ENCODE measurements around the gene SEC14L3.
"Not testable (repeated sequence)": the region's sequence is repeated elsewhere in the genome, so short reads cannot be mapped to it uniquely, and the experiment has no call there.

SEC14L3 gene

DNA sequence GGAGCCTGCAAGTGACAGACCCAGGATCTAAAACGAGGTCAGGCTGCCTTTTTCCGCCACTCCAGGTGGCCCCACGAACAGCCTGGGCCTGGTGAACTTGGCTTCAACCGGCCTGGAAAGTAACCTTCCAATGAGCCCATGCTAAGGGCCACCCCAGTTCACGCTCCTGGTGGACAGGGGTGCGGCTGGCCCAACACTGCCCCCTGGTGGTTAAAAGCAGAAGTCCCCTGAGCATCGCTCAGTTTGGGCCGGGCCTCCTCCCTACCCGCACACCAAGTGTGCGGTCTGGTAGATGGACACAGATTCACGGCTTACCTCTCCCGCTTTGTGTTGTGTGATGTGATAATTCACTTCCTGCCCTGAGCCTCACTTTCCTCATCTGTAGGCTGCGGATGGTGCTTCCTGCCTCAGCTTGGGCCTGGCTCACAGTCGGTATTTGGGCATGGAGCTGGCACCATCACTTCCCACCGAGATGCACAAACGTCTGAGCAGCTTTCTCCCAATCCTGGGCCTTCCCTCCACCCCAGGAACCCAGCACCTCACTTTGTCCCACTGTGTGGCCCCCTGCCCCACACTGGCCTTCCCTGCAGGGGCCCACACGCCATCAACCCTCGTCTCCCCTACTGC, 13.7 kb upstream of the SEC14L3 start:
- peak; percentile 60 for DNase-seq

DNA sequence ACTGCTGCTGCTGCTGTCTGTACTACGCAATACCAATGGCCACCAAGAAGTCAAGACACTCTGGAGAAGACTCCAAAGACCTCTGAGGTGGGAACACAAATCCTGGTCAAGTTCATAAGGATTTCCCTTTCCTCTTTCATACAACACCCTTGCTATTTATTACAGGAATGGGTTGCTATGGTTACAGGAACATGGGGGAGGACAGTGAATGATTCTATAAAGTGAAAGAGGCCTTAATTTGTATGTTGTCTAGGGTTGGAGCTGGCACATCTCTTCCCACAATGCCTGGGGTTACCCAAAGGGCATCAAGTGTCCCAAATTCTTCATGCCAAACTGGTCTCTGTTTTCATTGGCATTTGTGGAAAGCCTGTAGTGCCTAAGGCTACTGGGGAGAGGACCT, 11.4 kb upstream of the SEC14L3 start:
- DNase-seq: no peak

DNA sequence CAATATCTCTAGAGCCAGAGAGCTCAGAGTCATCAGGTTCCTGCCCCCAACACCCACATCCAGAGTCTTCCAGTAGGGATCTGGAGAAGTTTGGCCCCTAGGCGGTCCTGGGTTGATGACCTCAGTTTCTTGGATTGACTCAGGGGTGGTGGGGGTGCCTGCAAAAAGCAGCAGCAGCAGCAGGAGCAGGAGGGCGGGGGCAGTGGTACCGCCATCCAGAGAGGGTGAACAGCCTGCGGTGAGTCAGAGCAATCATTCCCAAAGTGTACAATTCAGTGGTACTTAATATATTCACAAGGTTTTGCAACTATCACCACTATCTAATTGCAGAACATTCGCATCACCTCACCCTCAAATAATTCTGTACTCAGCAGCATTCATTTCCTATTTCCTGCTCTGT, 9.9 kb upstream of the SEC14L3 start:
- no peak for DNase-seq

DNA sequence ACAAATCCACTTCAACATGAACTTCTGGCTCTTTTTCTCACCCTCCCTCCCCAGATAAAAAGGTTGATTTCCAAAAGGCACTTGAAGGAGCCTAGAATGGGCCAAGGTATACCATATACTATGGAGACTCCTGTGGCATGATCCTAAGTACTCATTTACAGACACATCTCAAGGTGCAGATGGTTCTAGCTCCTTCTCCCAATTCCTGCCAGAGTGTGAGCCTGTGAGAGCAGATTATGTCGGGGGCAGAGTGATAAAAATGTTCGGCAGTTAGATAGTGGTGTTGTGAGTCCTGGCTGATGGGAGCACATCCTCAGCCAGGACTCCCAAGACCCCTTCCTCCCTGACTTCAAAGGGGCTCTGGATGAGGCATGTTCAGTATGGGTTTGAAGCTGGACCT, 8.2 kb upstream of the SEC14L3 start:
- DNase-seq: no peak

DNA sequence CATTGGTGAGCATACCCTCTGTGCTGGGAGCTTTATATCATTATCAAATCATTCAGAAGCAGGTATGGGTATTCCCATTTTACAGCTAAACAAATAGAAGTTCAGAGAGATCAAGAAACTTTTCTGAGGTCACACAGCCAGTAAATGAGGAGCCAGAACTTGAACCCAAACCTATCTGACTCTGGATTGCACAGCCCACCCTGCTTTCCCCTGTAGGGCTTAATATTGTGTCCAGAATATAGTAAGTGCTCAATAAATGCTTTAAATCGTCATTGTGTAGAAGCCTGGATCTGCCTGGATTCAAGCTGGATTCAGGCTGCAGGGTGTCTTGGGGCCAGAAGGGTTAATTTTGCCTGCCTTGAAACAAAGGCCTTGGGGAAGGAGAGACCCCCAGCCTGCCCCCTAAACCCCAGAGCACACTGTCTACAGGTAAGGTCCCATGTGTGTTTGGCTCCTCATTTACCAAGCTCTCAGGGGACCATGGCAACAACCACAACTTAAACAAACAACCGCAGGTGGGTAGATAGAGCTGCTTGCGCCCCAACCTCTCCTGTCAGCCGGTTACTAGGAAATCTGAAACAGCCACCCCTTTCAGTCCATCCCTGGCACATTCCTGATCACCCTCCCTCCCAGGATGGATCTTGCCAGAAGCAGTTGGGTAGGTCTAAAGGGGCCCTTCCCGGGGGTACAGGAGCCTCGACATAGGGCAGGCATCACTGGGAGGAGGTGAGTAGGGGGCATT, 3.0 kb upstream of the SEC14L3 start:
- DNase-seq: no peak

DNA sequence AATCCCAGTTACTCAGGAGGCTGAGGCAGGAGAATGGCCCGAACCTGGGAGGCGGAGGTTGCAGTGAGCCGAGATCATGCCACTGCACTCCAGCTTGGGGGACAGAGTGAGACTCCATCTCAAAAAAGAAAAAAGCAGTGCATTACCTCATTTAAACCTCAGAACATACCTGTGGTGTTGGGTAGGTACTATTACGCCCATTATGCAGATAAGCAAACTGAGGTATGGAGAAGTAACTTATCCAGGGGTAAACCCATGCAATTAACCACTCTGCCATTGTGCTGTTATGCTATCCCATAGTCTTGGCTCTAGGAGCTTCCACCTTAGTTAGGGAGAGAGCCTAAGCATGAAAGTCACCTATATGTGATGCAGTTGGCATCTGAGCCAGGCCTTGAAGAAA, 2.3 kb upstream of the SEC14L3 start:
- DNase-seq: no peak

DNA sequence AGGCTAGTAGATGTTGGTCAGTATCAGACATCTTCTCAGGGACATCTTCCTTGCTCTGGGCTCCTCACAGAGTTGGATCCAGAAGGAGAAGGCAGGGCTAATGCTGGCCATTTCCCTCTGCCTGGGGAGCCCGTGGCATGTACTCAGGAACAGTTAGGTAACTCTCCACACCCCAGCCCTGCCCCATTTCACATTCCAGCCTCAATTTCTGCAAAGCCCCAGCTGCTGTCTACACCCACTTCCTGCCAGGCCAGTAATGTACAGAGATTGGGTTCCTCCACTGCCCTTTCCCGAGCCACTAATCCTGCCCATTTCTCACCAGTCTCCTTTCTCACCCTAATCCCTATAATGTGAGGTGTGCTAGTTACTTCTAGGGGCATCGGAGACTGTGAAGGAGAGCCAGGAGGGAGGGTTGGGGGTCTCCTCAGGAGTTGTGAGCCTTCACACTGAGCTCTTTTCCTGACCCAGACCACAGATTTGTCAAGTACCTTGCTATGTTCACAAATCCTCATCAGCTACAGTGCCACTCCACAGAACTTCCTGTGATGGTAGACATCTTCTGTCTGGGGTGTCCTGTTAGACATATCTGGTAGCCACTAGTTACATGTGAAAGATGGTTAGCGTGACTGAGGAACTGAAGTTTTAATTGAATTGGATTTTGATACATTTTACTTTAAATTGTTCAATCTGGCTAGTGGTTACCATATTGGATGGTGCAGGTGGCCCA, 1.3 kb upstream of the SEC14L3 start:
- no peak for DNase-seq

DNA sequence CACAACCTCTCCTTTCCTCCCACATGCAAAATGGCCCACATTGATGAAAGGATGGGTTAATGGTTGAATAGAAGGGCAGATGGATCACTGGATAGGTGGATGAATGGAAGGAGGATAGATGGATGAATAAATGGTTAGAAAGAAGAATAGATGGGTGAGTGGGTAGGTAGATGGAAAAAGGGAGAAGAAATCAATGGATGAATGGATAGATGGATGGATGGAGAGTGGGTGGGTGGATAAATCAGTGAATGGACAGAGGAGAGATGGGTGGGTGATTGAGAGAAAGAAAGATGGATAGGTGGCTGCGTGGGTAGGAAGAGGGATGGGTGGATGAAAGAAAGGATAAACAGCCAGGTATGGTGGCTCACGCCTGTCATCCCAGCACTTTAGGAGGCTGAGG, 1.2 kb downstream of the SEC14L3 start:
- no peak for DNase-seq

DNA sequence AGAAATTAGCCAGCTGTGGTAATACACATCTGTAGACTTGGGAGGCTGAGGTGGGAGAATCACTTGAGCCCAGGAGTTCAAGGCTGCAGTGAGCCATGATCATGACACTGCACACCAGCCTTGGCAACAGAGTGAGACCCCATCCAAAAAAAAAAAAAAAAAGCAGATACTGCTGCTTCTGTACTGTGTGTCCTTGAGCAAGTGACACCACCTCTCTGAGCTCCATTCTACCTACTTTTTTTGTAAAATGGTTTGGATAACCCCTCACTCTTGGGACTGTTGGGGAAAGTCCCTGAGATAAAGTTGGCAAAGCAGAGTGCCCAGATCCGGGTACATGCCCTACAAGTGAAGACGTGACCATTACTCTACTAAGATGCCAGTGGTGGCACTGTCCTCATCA, 2.7 kb downstream of the SEC14L3 start:
- DNase-seq: no peak

DNA sequence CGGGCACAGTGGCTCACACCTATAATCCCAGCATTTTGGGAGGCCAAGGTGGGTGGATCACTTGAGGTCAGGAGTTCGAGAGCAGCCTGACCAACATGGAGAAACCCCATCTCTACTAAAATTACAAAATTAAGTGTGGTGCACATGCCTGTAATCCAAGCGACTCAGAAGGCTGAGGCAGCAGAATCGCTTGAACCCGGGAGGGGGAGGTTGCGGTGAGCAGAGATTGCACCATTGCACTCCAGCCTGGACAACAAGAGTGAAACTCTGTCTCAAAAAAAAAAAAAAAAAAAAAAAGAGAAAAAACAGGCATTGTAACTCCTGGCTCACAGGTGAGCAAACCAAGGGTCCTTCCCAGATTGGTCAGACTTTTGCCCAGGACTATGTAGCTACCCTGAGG, 11.3 kb downstream of the SEC14L3 start:
- DNase-seq: not testable (repeated sequence)

DNA sequence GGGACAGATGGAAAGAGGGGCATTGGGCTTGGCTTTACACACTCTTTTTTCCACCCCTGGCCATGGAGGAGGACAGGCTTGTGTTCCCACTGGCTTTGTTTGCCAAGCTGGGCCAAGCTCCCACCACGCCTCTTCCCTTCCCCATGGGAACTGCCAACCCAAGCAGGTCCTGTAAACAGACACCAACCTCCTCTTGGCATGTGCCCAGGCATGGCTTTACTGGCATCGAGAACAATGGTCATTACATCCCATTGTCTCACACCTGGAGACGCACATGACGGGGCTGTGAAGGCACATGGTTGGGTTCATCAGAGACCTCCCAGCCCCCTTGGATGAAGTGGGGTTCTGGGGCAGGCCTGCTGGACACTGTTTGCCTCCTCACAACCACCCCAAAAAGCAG, 11.7 kb downstream of the SEC14L3 start:
- no peak for DNase-seq

DNA sequence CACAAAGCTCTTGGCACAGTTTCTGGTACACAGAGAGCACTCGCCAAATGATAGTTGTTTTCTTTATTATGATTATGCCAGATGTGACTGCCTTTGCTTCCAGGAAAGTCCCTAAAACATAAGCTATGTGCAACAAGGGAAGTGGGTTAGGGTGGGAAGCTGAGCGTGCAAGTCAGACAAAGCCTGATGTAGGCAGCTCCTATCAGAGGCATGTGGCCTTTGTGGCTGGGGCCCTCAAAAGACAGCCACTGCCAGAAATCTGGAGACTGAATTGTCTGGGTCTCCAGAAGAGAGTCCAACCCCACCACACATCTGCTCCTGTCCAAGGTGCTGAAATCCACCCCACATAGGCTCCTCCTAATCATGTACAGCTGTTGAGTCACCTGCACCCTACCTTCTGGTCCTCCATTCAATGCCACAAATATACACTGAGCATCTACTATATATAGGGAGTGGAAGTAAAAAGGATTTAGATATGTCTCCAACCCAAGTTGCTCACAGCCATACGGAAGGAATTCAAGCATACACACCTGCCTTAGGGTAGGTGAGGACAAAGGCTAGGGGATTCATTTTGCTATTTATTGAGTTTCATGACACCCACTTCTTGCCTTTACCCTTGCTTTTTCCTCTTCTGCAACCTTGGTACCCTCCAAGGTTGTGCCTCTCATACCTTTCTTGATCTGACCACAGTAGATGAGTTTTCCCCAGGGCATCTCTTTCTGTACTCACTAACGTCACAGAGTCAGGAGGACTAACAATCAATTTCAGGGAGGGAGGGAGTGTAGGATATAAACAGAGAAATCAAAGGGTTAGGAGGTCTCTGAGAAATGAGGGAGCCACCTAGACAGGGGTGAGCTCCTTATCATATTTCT, 12.4 kb downstream of the SEC14L3 start:
- DNase-seq: peak; percentile 72

DNA sequence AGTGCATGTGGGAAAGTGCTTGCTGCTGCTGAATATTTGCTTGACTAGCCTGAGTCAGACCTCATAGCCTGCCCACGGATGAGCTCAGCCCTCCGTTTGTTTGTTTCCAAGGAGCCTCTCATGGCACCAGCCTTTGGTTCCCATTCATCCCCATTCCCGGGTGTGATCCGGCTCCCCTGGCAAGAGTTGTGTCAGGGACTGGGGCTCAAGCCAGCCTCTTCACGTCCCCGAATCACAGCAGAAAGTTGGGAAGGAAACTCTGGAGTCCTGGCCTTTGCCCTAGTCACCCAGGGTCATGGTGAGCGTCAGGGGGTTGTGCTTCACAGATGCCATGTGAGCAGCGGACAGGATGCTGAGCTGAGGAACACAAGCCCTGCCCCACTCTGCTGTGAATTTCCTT, 13.8 kb downstream of the SEC14L3 start:
- peak; percentile 56 for DNase-seq

DNA sequence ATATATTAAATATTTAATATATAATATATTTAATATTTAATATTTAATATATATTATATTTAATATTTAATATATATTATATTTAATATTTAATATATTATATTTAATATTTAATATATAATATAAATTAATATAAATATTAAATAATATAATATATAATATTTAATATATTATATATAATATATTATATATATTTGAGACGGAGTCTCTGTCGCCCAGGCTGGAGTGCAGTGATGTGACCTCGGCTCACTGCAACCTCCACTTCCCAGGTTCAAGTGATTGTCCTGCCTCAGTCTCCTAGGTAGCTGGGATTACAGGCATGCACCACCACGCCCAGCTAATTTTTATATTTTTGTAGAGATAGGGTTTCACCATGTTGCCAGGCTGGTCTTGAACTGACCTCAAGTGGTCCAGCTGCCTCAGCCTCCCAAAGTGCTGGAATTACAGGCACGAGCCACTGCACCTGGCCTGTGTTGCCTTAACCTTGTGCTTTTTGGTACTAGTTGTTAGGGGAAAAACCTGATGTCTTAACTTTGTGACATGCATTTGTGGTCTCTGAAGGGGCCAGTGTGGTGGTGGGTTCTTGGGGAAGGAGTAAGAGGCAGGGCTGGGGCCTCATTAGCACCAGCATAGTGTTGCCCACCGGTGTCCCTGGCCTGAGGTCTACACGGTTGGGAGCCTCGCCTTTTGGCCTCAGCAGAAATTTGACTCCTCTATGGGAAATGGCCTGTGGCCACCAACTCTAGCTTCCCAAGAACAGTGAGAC, 16.6 kb downstream of the SEC14L3 start:
- DNase-seq: no peak

DNA sequence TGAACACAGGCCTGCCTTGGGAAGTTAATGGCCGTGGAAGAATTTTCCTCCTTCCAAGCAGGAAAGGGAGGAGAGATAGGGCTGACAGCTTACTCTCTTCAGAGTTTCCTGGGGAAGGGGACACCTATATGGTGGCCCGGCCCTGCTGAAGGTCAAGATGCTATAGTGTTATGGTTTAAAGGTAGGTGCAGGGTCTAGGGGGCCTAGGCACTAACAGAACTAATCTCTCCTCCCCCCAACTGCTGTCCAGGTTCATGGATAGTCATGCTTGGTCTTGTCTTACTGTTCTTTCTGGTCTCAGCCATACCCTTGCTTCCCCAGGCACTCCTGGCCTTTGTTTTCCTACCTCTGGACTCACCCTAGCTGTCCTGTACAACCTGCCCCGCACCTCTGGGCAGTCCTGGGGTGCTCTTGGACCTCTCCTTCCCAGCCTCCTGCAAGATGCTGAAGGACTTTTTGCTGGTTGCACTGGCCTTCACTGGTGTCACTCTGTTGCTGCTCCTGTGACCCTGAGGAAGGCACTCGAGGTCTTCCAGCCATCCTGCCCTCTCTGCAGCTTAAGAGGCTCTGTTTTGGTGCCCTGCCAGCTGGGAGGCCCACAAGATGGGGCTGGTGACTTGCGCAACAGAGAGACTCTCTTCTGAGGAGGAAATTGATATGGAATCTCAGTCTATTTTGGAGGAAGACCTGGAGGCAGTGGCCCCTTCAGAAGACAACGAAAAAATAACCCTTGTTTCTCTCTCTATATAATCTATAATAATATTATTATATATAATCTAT, 17.9 kb downstream of the SEC14L3 start:
- no peak for DNase-seq

DNA sequence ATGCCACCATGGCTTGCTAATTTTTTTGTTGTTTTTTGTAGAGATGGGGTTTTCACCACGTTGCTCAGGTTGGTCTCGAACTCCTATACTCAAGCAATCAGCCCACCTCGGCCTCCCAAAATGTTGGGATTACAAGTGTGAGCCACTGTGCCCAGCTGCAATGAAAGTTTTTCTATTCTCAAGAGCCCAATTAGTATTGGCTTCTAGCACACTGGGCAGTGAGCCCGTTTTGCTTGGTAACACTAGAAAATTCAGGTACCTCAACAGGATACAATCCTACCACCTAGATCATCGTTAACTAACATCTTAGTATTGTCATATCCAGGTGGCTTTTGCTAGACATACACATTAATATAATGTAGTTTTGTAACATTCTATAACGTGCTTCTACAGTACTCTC, 19.0 kb downstream of the SEC14L3 start:
- no peak for DNase-seq

DNA sequence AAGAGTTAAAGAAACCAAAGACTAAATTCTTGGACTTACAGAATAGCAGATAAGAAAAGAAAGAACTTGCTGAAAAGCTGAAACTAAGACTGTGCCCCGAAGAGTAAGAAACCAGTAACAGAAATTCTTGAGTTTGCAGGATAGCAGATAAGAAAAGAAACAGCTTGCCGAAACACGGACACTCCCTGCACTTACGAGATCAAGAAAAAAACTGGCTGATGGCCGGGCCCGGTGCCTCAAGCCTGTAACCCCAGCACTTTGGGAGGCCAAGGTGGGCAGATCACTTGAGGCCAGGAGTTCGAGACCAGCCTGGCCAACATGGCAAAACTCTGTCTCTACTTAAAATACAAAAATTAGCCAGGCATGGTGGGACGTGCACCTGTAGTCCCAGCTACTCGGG, 20.3 kb downstream of the SEC14L3 start:
- DNase-seq: not testable (repeated sequence)

DNA sequence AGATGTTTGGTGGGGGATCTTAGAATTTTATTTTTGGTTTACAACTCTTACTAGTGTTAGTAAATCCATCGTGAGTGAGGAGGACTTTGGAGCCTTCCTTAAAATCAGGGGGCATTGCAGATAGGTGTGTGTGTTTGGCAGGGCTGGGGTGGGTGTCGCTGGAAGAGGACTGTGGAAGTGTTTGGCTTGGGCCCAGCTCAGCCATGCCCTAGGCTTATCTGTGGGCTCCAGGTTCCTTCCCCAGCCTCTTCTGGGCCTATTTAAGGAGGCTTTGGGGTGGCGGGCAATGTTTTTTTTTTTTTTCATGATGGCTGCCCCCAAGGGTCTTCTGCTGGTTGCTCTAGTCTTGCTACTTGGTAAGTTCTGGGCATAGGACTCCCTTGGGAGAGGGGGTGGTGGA, 24.2 kb downstream of the SEC14L3 start:
- no peak for DNase-seq

DNA sequence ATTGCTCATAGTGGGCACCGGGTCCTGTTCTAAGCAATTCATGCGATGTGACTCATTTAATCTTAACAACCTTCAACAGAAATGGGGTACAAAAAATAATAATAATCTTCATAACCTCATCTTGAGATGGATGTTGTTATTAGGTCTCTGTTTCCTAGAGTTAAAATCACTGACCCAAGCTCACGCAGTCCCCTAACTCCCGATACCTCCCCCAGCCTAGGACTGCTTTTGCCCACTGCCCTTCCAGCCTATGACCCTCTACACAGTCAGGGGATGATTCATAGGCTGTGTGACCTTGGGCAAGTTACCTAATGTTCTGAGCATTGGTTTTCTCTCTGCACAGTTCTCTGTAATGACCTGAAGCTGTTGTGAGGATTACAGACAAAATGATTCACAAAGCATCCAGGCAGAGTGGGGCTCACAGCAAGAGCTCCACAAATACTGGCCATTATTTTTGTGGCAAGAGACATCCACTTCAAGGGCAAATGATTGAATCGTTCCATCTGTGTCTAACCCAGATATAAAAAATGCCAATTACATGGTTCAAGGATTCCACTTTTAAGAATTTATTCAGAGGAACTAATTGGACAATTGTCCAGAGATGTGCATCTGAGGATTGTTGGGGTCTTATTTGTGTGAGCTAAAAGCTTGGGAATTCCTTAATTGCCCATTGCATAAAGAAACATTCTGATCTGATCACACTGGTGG, 26.2 kb downstream of the SEC14L3 start:
- peak; percentile 38 for DNase-seq

DNA sequence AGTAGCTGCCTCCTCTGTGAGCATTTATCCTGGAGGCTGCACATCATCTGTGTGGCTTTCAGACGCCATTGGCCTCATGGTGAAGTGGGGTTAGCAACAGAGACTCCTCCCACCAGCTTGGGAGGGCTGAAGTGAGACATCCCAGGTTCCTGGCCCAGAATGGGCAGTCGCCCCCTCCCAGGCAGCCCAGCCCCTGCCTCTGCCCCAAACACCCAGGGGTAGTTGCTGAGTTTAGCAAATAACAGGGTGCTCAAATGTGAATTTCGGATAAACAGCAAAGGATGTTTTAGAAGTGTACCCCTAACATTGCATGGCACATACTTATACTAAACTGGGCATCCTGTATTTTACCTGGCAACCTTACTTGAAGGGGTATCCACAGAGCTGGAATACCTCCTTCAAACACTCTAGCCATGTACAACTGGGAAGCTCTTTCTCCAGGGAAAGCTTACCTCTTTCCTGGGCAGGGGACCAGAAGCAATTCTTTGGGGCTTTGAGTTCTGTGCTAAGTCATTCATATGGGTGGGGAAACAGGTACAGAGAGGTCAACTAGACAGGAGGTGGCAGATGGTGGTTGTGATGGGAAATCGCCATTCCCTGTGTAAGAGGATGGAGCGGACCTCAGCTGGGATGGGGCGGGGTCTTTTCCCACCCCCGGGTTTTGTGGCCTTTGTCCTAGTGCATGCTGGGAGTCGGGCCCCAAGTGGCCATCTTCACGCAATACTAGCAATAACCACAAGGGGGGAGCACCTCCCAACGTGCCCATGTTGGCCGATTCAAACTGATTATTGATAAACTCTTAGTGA, 27.0 kb downstream of the SEC14L3 start:
- DNase-seq: peak; percentile 55
